ENCODE results near the gene PAX3.

Gene PAX3

GRCh38 chr2:222295368-222296062 is 3.3 kb downstream of the PAX3 start:
- H3K4me3 Mint-ChIP-seq = peak overlapping the region; percentile 80
- no peak for DNase-seq
- TF ChIP-seq CTCF (IDR thresholded peaks at IDR 0.05) = no peak
- no peaks in the 10 kb centered on the region for H3K36me3 Mint-ChIP-seq (ENCODE audit: low read depth)
- peak overlapping the region; percentile 74 for H3K27ac Mint-ChIP-seq
- H3K9me3 Mint-ChIP-seq = no peaks in the 10 kb centered on the region
- peaks cover 94% of the 10 kb centered on the region for H3K4me1 Mint-ChIP-seq
- H3K27me3 Mint-ChIP-seq (ENCODE audit: low read depth, poor library complexity) = peaks cover 81% of the 10 kb centered on the region

DNA sequence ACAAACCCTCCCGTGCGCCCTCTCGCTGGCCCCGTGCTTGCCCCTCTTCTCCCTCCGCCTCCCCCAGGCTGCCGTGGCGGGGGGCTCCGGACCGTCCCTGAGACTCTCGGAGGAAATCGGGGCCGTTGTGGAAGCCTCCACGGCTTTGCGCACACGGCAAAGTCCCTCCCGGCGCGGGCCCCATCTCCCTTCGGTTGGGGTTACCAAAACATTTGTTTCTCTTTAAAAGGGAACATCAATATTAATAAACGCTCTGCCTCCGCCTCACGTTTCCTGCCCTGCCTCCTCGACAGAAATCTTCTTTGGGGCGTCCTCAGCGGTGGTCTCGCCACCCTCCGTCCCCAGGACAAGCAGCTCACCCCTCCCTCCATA is 3.8 kb downstream of the PAX3 start:
- no peak for TF ChIP-seq CTCF (IDR thresholded peaks at IDR 0.05)
- H3K36me3 Mint-ChIP-seq (ENCODE audit: low read depth) = no peaks in the 10 kb centered on the region
- H3K27ac Mint-ChIP-seq = peak overlapping the region; percentile 74
- no peaks in the 10 kb centered on the region for H3K9me3 Mint-ChIP-seq
- peak overlapping the region; percentile 80 for H3K4me3 Mint-ChIP-seq
- H3K4me1 Mint-ChIP-seq = peaks cover 94% of the 10 kb centered on the region
- DNase-seq = no peak
- H3K27me3 Mint-ChIP-seq (ENCODE audit: low read depth, poor library complexity) = peaks cover 76% of the 10 kb centered on the region

DNA sequence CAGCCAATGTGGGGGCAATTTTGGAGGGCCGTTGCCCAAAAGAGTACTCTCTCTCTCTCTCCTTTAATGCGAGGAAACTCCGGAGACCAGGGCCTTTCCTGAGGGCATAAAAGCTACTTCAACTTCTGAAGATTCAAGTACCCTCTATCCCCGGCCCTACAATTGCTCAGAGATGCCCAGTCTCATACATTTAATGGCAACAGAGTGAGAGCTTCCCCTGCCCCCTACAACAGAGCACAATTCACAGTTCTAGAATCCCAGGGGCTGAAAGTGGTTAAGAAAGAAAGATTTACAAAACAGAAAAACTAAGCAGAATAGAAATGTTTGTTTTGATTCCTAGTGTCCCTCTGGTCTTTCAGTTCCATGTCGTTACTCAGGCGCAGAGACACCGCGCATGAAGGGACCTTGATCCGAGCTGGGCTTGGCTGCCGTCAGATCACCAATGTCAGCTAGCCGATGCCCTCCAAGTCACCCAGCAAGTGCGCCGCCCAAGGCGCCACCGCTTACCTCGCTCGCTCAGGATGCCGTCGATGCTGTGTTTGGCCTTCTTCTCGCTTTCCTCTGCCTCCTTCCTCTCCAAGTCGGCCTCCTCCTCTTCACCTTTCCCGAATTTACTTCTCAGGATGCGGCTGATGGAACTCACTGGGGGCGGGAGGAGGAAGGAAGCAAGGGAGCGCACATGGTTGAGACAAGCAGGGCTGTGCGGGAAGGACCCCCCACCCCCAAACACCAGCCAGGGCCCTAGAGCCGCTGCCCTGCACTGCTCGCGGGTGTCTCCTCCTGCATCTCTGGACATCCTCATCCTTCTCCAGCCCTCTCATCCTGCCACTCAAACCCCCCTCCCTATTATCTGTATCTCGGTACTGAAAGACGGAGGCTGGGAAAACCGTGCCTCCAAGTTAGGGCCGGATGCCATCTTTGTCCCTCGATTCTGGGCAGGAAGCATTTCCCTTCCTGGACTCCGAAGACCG is 4.9 kb downstream of the PAX3 start:
- no peak for TF ChIP-seq CTCF (IDR thresholded peaks at IDR 0.05)
- no peaks in the 10 kb centered on the region for H3K36me3 Mint-ChIP-seq (ENCODE audit: low read depth)
- H3K9me3 Mint-ChIP-seq = no peaks in the 10 kb centered on the region
- peak overlapping the region; percentile 80 for H3K4me3 Mint-ChIP-seq
- H3K27ac Mint-ChIP-seq = peak overlapping the region; percentile 31
- no peak for DNase-seq
- H3K27me3 Mint-ChIP-seq (ENCODE audit: low read depth, poor library complexity) = peaks cover 69% of the 10 kb centered on the region
- H3K4me1 Mint-ChIP-seq = peaks cover 94% of the 10 kb centered on the region

GRCh38 chr2:222292149-222293134 is 6.4 kb downstream of the PAX3 start:
- TF ChIP-seq CTCF (IDR thresholded peaks at IDR 0.05) = no peak
- Mint-ChIP-seq H3K4me3 (peak overlapping the region; percentile 80), H3K9me3 (no peaks in the 10 kb centered on the region), H3K27me3 (ENCODE audit: low read depth, poor library complexity) (peaks cover 57% of the 10 kb centered on the region), H3K36me3 (ENCODE audit: low read depth) (no peaks in the 10 kb centered on the region), H3K27ac (no peak overlapping the region), H3K4me1 (peaks cover 100% of the 10 kb centered on the region)
- no peak for DNase-seq

- DNase-seq = no peak
- peak overlapping the region; percentile 31 for H3K27ac Mint-ChIP-seq
- no peak for TF ChIP-seq CTCF (IDR thresholded peaks at IDR 0.05)
- H3K27me3 Mint-ChIP-seq (ENCODE audit: low read depth, poor library complexity) = peaks cover 47% of the 10 kb centered on the region
- H3K4me3 Mint-ChIP-seq = peak overlapping the region; percentile 80
- H3K4me1 Mint-ChIP-seq = peaks cover 100% of the 10 kb centered on the region
- no peaks in the 10 kb centered on the region for H3K9me3 Mint-ChIP-seq
- peaks cover 6% of the 10 kb centered on the region for H3K36me3 Mint-ChIP-seq (ENCODE audit: low read depth)
Observed at GRCh38 chr2:222291485-222291841, 7.3 kb downstream of the PAX3 start.

All from nephron progenitor cell (in vitro differentiated cells).